Heart right ventricle (tissue), 16 donors: ENCODE data around the gene TOM1L1. TPM values are rescaled to one million over a fixed set of nuclear protein-coding genes. Genes with fewer than 3 reads are reported as not detected.

Experiments
- ATAC-seq, 8 donors: fragments of 200-7000 bp; cut with Tn5 transposase; one replicate each; pipeline ENCODE4 v1.9.1; 2020; ENCODE audit warnings: mild to moderate bottlenecking in 8 of 8, moderate library complexity in 8 of 8, moderate number of reproducible peaks in 1 of 8
- DNase-seq, 2 donors: peaks; one replicate each; pipeline ENCODE4 v3.0.0-alpha.2; 2020
- H3K27ac ChIP-seq, 10 donors: fragments of 200-600 bp; sonication (generic) in 2 of 10; one replicate each; pipeline versions ENCODE4 v1.5.0 to v1.8.0; 2020 to 2022; ENCODE audit warnings: mild to moderate bottlenecking in 3 of 10
- H3K27me3 ChIP-seq, 7 donors: fragments of 200-600 bp; one replicate each; pipeline ENCODE4 v1.8.0; 2021 to 2022; ENCODE audit warnings: mild to moderate bottlenecking in 2 of 7
- H3K36me3 ChIP-seq, 9 donors: fragments of 200-600 bp; sonication (generic) in 1 of 9; one replicate each; pipeline versions ENCODE4 v1.5.0 to v1.8.0; 2020 to 2022; ENCODE audit warnings: mild to moderate bottlenecking in 2 of 9
- H3K4me1 ChIP-seq, 9 donors: fragments of 200-600 bp; sonication (generic) in 1 of 9; one replicate each; pipeline versions ENCODE4 v1.5.0 to v1.8.0; 2020 to 2022; ENCODE audit warnings: mild to moderate bottlenecking in 4 of 9
- H3K4me3 ChIP-seq, 10 donors: fragments of 200-600 bp; sonication (generic) in 2 of 10; one replicate each; pipeline versions ENCODE4 v1.5.0 to v1.8.0; 2020 to 2022; ENCODE audit warnings: mild to moderate bottlenecking in 7 of 10, moderate library complexity in 2 of 10
- H3K9me3 ChIP-seq, 11 donors: fragments of 200-600 bp in 10 of 11; sonication (generic) in 2 of 11; one replicate each; pipeline versions ENCODE4 v1.5.0 to v1.8.0; 2013 to 2022; ENCODE audit warnings: mild to moderate bottlenecking in 2 of 11, control low read depth in 1 of 11, moderate library complexity in 1 of 11
- CTCF ChIP-seq, 9 donors: fragments of 200-600 bp; sonication (generic) in 2 of 9; IDR thresholded peaks; one replicate each; pipeline versions ENCODE4 v1.5.0 to v1.8.0; 2021 to 2022; ENCODE audit warnings: antibody characterized with exemption in 9 of 9, mild to moderate bottlenecking in 5 of 9, moderate library complexity in 1 of 9
- WGBS, 2 donors: extraction: QIAGEN DNeasy Blood & Tissue Kit; methylation state at CpG; one replicate each; pipeline ENCODE4 v1.1.7; 2013; ENCODE audit warnings: inconsistent platforms in 1 of 2; 5-methylcytosine and 5-hydroxymethylcytosine counted together
- intact Hi-C, 10 donors: fragments of 100-400 bp; cut with DNase I; formaldehyde crosslinking; loops; one replicate each; pipeline versions ENCODE4 v1.11.1 to v1.14.2; 2022
- polyA plus RNA-seq, 2 donors: library from polyadenylated mRNA; stranded (reverse); fragments of 200-250 nt; gene quantifications; one replicate each; pipeline ENCODE4 v1.2.3, GENCODE V29; 2013
- total RNA-seq, 10 donors: library from RNA; stranded (reverse); fragmentation: NEBNext Ultra II Directional in 3 of 10; extraction: Animal tissue kit (Norgen Biotek cat#: 25700) in 3 of 10; gene quantifications; one replicate each; pipeline versions ENCODE4 v1.2.1 to v1.2.4, GENCODE V29; 2021 to 2023
- donor health status: Arrhythmogenic right ventricular cardiomyopathy.
- donor health status: ischemic (EF 13 %, LVEDD 7.1; RV severe dilation, severe dysfunction).
- donor health status: healthy with polysubstance abuse.
- donor health status: DM: no; HTN: yes; CAD: no.
- donor health status: DM: no; HTN: no; CAD: no.
- donor health status: ischemic (EF 25% LVEDD 6.9; RV normal size, moderate dysfunction).
- donor health status: ischemic (EF 25% LVEDD 5.7; RV mildly dilated, moderate dysfunction).
- donor health status: healthy.
- donor health status: DM: yes; HTN: yes; CAD: no.
- donor health status: Ischemic cardiomyopathy.
- donor health status: ischemic (EF 35%, LVEDD 5.7; RV mildly dilated, moderate dysfunction).
- donor health status: nonischemic (EF 11% LVEDD 7.7; RV severe dilation, severe dysfunction).
- donor health status: DM: yes; HTN: yes; CAD: no.
- donor health status: PGD.
- donor health status: ischemic (EF 29% LVEDD 5.4; RV normal size, mild dysfunction).
- donor health status: nonischemic (EF 23%, LVEDD 6.1; RV moderate dilation, normal function).

TOM1L1 gene
- total and polyA plus RNA-seq, 12 donors, result 5.0 to 14.4 (median 9.4) TPM

DNA sequence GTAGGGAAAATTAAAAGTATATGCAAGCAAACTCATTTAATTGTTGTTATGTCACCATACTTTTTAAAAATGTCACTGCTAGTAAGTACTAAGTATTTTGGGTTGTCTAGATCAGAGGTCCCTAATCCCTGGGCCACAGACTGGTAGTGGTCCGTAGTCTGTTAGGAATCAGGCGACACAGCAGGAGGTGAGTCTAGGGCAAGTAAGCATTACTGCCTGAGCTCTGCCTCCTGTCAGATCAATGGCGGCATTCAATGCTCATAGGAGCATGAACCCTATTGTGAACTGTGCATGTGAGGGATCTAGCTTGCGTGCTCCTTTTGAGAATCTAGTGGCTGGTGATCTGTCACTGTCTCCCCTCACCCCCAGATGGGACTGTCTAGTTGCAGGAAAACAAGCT lies 89.5 kb downstream of the TOM1L1 start:
- Histone ChIP-seq H3K4me1 (no peaks in the 10 kb centered on the region), H3K27me3 (no peaks in the 10 kb centered on the region), H3K9me3 (no peaks in the 10 kb centered on the region), H3K27ac (no peak overlapping the region), H3K4me3 (no peak overlapping the region), H3K36me3 (peaks cover 0 to 24% (median 0%) of the 10 kb centered on the region in 9 donors)
- no peak for ATAC-seq
- TF ChIP-seq CTCF (IDR thresholded peaks at IDR 0.05), result no peak
- 95 to 100% methylated on average over 4 of the region's 4 CpGs for WGBS, 2 donors
- DNase-seq, result no peak
- intact Hi-C loops, result loop anchor here (2.0 to 10.0 kb wide), 7 partner anchors 305 to 525 kb away; partner anchors contain the start of gene SMIM36 (in 6 of the 10)

- no peaks in the 10 kb centered on the region for H3K27me3 ChIP-seq
- ATAC-seq (no peak), DNase-seq (no peak)
- H3K9me3 ChIP-seq, result no peaks in the 10 kb centered on the region
- H3K36me3 ChIP-seq, result peaks cover 0 to 26% (median 0%) of the 10 kb centered on the region in 9 donors
- intact Hi-C loops, result loop anchor here (2.0 to 10.0 kb wide), 7 partner anchors 303 to 523 kb away; partner anchors contain the start of gene SMIM36 (in 6 of the 10)
- H3K4me1 ChIP-seq, result no peaks in the 10 kb centered on the region
- TF ChIP-seq CTCF (IDR thresholded peaks at IDR 0.05), result no peak
- WGBS, 2 donors, result 96 to 98% methylated on average over 1 of the region's 1 CpG
- H3K4me3 ChIP-seq, result no peak overlapping the region
- H3K27ac ChIP-seq, result no peak overlapping the region
Observed at GRCh38 chr17:54991567-54991966, 90.9 kb downstream of the TOM1L1 start.

- Histone ChIP-seq H3K9me3 (no peaks in the 10 kb centered on the region), H3K4me1 (no peaks in the 10 kb centered on the region), H3K27me3 (no peaks in the 10 kb centered on the region), H3K4me3 (no peak overlapping the region), H3K36me3 (peaks cover 0 to 22% (median 0%) of the 10 kb centered on the region in 9 donors), H3K27ac (no peak overlapping the region)
- intact Hi-C loops, result loop anchor here (2.0 to 10.0 kb wide), 7 partner anchors 302 to 522 kb away; partner anchors contain the start of gene SMIM36 (in 6 of the 10)
- peak; percentile 43 to 81 (median 70) for TF ChIP-seq CTCF (IDR thresholded peaks at IDR 0.05)
- peak in 1 of 2 donors; percentile 8 for DNase-seq
- 84% methylated on average over 8 of the region's 8 CpGs for WGBS, 2 donors
- peak in 2 of 8 donors; percentile 39 to 48 for ATAC-seq
Observed at GRCh38 chr17:54992797-54993639, 92.4 kb downstream of the TOM1L1 start.

GRCh38 chr17:54996441-54996840 lies 95.8 kb downstream of the TOM1L1 start:
- Histone ChIP-seq H3K27ac (no peak overlapping the region), H3K27me3 (no peaks in the 10 kb centered on the region), H3K9me3 (no peaks in the 10 kb centered on the region), H3K4me3 (no peak overlapping the region), H3K36me3 (peaks cover 0 to 40% (median 0%) of the 10 kb centered on the region in 9 donors), H3K4me1 (no peaks in the 10 kb centered on the region)
- no peak for DNase-seq
- intact Hi-C loops, result loop anchor here in 6 of 10 donors (10.0 kb wide), 3 partner anchors 298 to 518 kb away; partner anchors contain the start of gene SMIM36 (in 5 of the 6)
- ATAC-seq, result no peak
- TF ChIP-seq CTCF (IDR thresholded peaks at IDR 0.05), result no peak
- 86 to 89% methylated on average over 1 of the region's 1 CpG for WGBS, 2 donors
